ENCODE measurements around the gene RNF220.
A peak's percentile ranks its signal among the peaks of the same experiment; 100 is the strongest.

Gene RNF220

GRCh38 chr1:44407430-44408211 lies 2.6 kb downstream of the RNF220 start:
- peak; percentile 44 for DNase-seq

- no peak for DNase-seq
Observed at GRCh38 chr1:44408212-44408582, 3.1 kb downstream of the RNF220 start.

GRCh38 chr1:44408632-44409602 lies 3.9 kb downstream of the RNF220 start:
- no peak for DNase-seq

GRCh38 chr1:44409757-44410156 lies 4.7 kb downstream of the RNF220 start:
- no peak for DNase-seq

GRCh38 chr1:44411861-44412260 lies 6.8 kb downstream of the RNF220 start:
- DNase-seq: no peak

- DNase-seq: no peak
Observed at GRCh38 chr1:44412601-44413000, 7.5 kb downstream of the RNF220 start.

- no peak for DNase-seq
Observed at GRCh38 chr1:44413740-44414139, 8.7 kb downstream of the RNF220 start.

GRCh38 chr1:44415013-44415412 lies 10.0 kb downstream of the RNF220 start:
- no peak for DNase-seq

GRCh38 chr1:44416408-44416807 lies 11.4 kb downstream of the RNF220 start:
- no peak for DNase-seq

GRCh38 chr1:44417351-44418021 lies 12.4 kb downstream of the RNF220 start:
- peak; percentile 78 for DNase-seq

GRCh38 chr1:44418022-44418673 lies 13.1 kb downstream of the RNF220 start:
- DNase-seq: no peak

GRCh38 chr1:44419901-44420300 lies 14.8 kb downstream of the RNF220 start:
- no peak for DNase-seq

GRCh38 chr1:44420535-44420934 lies 15.5 kb downstream of the RNF220 start:
- DNase-seq: no peak

- DNase-seq: no peak
Observed at GRCh38 chr1:44421446-44421884, 16.4 kb downstream of the RNF220 start.

- DNase-seq: no peak
Observed at GRCh38 chr1:44422161-44422560, 17.1 kb downstream of the RNF220 start.

GRCh38 chr1:44423591-44424537 lies 18.8 kb downstream of the RNF220 start:
- no peak for DNase-seq

GRCh38 chr1:44424747-44425146 lies 19.7 kb downstream of the RNF220 start:
- DNase-seq: no peak

- DNase-seq: no peak
Observed at GRCh38 chr1:44425341-44426082, 20.5 kb downstream of the RNF220 start.

GRCh38 chr1:44431861-44432260 lies 26.8 kb downstream of the RNF220 start:
- no peak for DNase-seq

GRCh38 chr1:44433209-44433608 lies 28.2 kb downstream of the RNF220 start:
- no peak for DNase-seq

Data from NCI-H146 (cell line).